Measurements from ENCODE around the gene NRG3.

NRG3 gene

GRCh38 chr10:81889181-81889769, 14.3 kb downstream of the NRG3 start:
- Histone ChIP-seq H3K79me2 (ENCODE audit: insufficient read depth, low read length) (no peaks in the 10 kb centered on the region), H4K20me1 (ENCODE audit: insufficient read depth, low read length) (no peaks in the 10 kb centered on the region), H3K4me2 (ENCODE audit: low read length) (no peak overlapping the region)

GRCh38 chr10:81894616-81895015, 19.6 kb downstream of the NRG3 start:
- H3K36me3 ChIP-seq (ENCODE audit: insufficient read depth, low read length): no peaks in the 10 kb centered on the region
- H3K9me2 ChIP-seq (ENCODE audit: low read depth, low read length): no peaks in the 10 kb centered on the region
- no peaks in the 10 kb centered on the region for H3K9me3 ChIP-seq (ENCODE audit: low read length)
- H3K79me2 ChIP-seq (ENCODE audit: insufficient read depth, low read length): no peaks in the 10 kb centered on the region
- H3K4me1 ChIP-seq (ENCODE audit: insufficient read depth, low read length, severe bottlenecking): no peaks in the 10 kb centered on the region
- H3K9ac ChIP-seq (ENCODE audit: low read length): no peak overlapping the region
- TF ChIP-seq EZH2 (IDR thresholded peaks at IDR 0.05; ENCODE audit: borderline replicate concordance, low read length) (no peak), CTCF (IDR thresholded peaks at IDR 0.05; ENCODE audit: low read length) (no peak)
- H3K27ac ChIP-seq (ENCODE audit: low read depth, low read length, poor library complexity, severe bottlenecking): no peak overlapping the region
- H3K27me3 ChIP-seq (ENCODE audit: insufficient read depth, low read length): no peaks in the 10 kb centered on the region
- no peak overlapping the region for H3K4me2 ChIP-seq (ENCODE audit: low read length)
- H3F3A ChIP-seq (ENCODE audit: insufficient read depth, low read length): no peaks in the 10 kb centered on the region
- H2AFZ ChIP-seq (ENCODE audit: low read length): no peak overlapping the region
- no peak overlapping the region for H3K4me3 ChIP-seq (ENCODE audit: low read depth, low read length, poor library complexity, severe bottlenecking)
- no peaks in the 10 kb centered on the region for H4K20me1 ChIP-seq (ENCODE audit: insufficient read depth, low read length)

More at GRCh38 chr10:81889181-81889769, 14.3 kb downstream of the NRG3 start:
- no peak overlapping the region for H3K4me3 ChIP-seq (ENCODE audit: low read depth, low read length, poor library complexity, severe bottlenecking)
- H3K9me2 ChIP-seq (ENCODE audit: low read depth, low read length): no peaks in the 10 kb centered on the region
- H3F3A ChIP-seq (ENCODE audit: insufficient read depth, low read length): no peaks in the 10 kb centered on the region
- TF ChIP-seq EZH2 (IDR thresholded peaks at IDR 0.05; ENCODE audit: borderline replicate concordance, low read length): no peak
- H3K9ac ChIP-seq (ENCODE audit: low read length): no peak overlapping the region
- no peak overlapping the region for H2AFZ ChIP-seq (ENCODE audit: low read length)
- no peaks in the 10 kb centered on the region for H3K4me1 ChIP-seq (ENCODE audit: insufficient read depth, low read length, severe bottlenecking)
- H3K9me3 ChIP-seq (ENCODE audit: low read length): no peaks in the 10 kb centered on the region
- no peaks in the 10 kb centered on the region for H3K36me3 ChIP-seq (ENCODE audit: insufficient read depth, low read length)
- H3K27me3 ChIP-seq (ENCODE audit: insufficient read depth, low read length): no peaks in the 10 kb centered on the region
- H3K27ac ChIP-seq (ENCODE audit: low read depth, low read length, poor library complexity, severe bottlenecking): no peak overlapping the region

DNA sequence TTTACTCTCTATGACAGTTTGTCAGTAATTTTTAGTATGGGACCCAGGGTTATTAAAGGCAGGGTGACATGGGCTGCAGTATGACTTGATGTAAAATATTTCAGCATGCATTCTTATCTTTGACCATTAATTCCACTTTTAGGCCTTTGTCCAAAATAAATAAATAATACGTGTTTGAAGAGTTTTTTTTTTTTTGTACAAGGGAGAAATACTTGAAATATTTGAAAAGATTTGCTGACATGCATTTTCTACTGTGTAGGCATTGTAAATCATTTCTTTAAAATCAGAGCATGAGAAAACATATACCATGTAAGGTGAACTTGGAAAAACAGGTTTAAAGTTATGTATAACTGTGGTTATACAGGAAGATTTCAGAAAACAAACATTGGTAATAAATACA, 23.5 kb downstream of the NRG3 start:
- Histone ChIP-seq H3K79me2 (ENCODE audit: insufficient read depth, low read length) (no peaks in the 10 kb centered on the region), H3K9me3 (ENCODE audit: low read length) (no peaks in the 10 kb centered on the region), H3K4me2 (ENCODE audit: low read length) (no peak overlapping the region), H3K27ac (ENCODE audit: low read depth, low read length, poor library complexity, severe bottlenecking) (no peak overlapping the region), H3K36me3 (ENCODE audit: insufficient read depth, low read length) (no peaks in the 10 kb centered on the region), H3K9ac (ENCODE audit: low read length) (no peak overlapping the region), H3K9me2 (ENCODE audit: low read depth, low read length) (no peaks in the 10 kb centered on the region), H2AFZ (ENCODE audit: low read length) (no peak overlapping the region), H3F3A (ENCODE audit: insufficient read depth, low read length) (no peaks in the 10 kb centered on the region), H4K20me1 (ENCODE audit: insufficient read depth, low read length) (no peaks in the 10 kb centered on the region), H3K4me3 (ENCODE audit: low read depth, low read length, poor library complexity, severe bottlenecking) (no peak overlapping the region), H3K4me1 (ENCODE audit: insufficient read depth, low read length, severe bottlenecking) (no peaks in the 10 kb centered on the region), H3K27me3 (ENCODE audit: insufficient read depth, low read length) (no peaks in the 10 kb centered on the region)
- TF ChIP-seq CTCF (IDR thresholded peaks at IDR 0.05; ENCODE audit: low read length): no peak
- TF ChIP-seq EZH2 (IDR thresholded peaks at IDR 0.05; ENCODE audit: borderline replicate concordance, low read length): no peak

DNA sequence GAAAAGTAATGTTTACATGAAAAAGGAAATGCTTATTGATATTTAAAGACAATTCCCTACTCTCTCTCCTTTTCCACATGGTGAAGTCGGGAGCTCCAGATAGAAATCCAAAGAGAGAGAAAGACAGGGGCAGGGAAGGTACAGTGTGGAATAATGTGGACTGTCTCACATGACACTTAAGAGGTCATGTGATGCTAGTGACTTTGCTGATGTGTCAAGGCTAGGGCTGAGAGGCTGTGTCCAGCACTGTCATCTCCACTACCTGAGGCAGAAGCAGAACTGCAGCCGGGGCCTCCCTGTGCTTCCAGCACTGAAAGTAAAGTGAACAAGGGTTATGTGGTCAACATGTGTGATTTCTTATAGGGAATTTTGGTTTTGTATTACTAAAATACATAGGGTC, 26.0 kb downstream of the NRG3 start:
- no peaks in the 10 kb centered on the region for H3K27me3 ChIP-seq (ENCODE audit: insufficient read depth, low read length)
- H3K9me3 ChIP-seq (ENCODE audit: low read length): no peaks in the 10 kb centered on the region

More for the DNA sequence above, 26.0 kb downstream of the NRG3 start:
- no peak overlapping the region for H3K4me2 ChIP-seq (ENCODE audit: low read length)
- H3F3A ChIP-seq (ENCODE audit: insufficient read depth, low read length): no peaks in the 10 kb centered on the region
- no peaks in the 10 kb centered on the region for H3K36me3 ChIP-seq (ENCODE audit: insufficient read depth, low read length)
- no peak overlapping the region for H3K27ac ChIP-seq (ENCODE audit: low read depth, low read length, poor library complexity, severe bottlenecking)
- no peak overlapping the region for H3K4me3 ChIP-seq (ENCODE audit: low read depth, low read length, poor library complexity, severe bottlenecking)
- TF ChIP-seq CTCF (IDR thresholded peaks at IDR 0.05; ENCODE audit: low read length) (no peak), EZH2 (IDR thresholded peaks at IDR 0.05; ENCODE audit: borderline replicate concordance, low read length) (no peak)
- no peak overlapping the region for H3K9ac ChIP-seq (ENCODE audit: low read length)
- no peaks in the 10 kb centered on the region for H3K4me1 ChIP-seq (ENCODE audit: insufficient read depth, low read length, severe bottlenecking)
- H3K9me2 ChIP-seq (ENCODE audit: low read depth, low read length): no peaks in the 10 kb centered on the region
- H3K79me2 ChIP-seq (ENCODE audit: insufficient read depth, low read length): no peaks in the 10 kb centered on the region
- H2AFZ ChIP-seq (ENCODE audit: low read length): no peak overlapping the region
- H4K20me1 ChIP-seq (ENCODE audit: insufficient read depth, low read length): no peaks in the 10 kb centered on the region
